IgD-negative memory B cell (primary cell): ENCODE results near the gene CDHR2. TPM values are rescaled to one million over a fixed set of nuclear protein-coding genes. Genes with fewer than 3 reads are reported as not detected.
A peak's percentile ranks its signal among the peaks of the same experiment; 100 is the strongest.

Experiments
- H3K27ac Mint-ChIP-seq, 3 donors: one replicate each; pipeline ENCODE4 v1.8.0; 2020 to 2022; ENCODE audit warnings: mild to moderate bottlenecking in 3 of 3, mixed read lengths in 3 of 3, moderate library complexity in 1 of 3
- H3K27me3 Mint-ChIP-seq: one replicate; pipeline ENCODE4 v1.8.0; 2021; ENCODE audit warnings: mixed read lengths
- H3K36me3 Mint-ChIP-seq: one replicate; pipeline ENCODE4 v1.8.0; 2020; ENCODE audit warnings: mild to moderate bottlenecking, mixed read lengths
- H3K4me1 Mint-ChIP-seq, 3 donors: one replicate each; pipeline ENCODE4 v1.8.0; 2020 to 2022; ENCODE audit warnings: mixed read lengths in 3 of 3, mild to moderate bottlenecking in 1 of 3
- H3K4me3 Mint-ChIP-seq, 4 donors: one replicate each; pipeline ENCODE4 v1.8.0; 2020 to 2022; ENCODE audit warnings: mild to moderate bottlenecking in 4 of 4, mixed read lengths in 4 of 4, moderate library complexity in 3 of 4
- H3K9me3 Mint-ChIP-seq, 3 donors: one replicate each; pipeline ENCODE4 v1.8.0; 2020 to 2021; ENCODE audit warnings: mixed read lengths in 3 of 3, mild to moderate bottlenecking in 1 of 3
- polyA plus RNA-seq: library from polyadenylated mRNA; unstranded; fragments of 300-500 nt; fragmentation: Illumina TruSeq; gene quantifications from one replicate; pipeline ENCODE4 v1.2.3, GENCODE V29; 2021

Gene CDHR2
- polyA plus RNA-seq, 1 donor from 2014 or later, result not detected

- Mint-ChIP-seq H3K36me3 (peaks cover 2% of the 10 kb centered on the region), H3K27ac (peak overlapping the region in 1 of 3 donors; percentile 99), H3K27me3 (no peaks in the 10 kb centered on the region), H3K4me3 (peak overlapping the region in 3 of 4 donors; percentile 98 to 99 (median 99)), H3K4me1 (peaks cover 25 to 38% (median 34%) of the 10 kb centered on the region in 3 donors), H3K9me3 (no peaks in the 10 kb centered on the region)
Measured at GRCh38 chr5:176532795-176533194, 16.3 kb upstream of the CDHR2 start.

DNA sequence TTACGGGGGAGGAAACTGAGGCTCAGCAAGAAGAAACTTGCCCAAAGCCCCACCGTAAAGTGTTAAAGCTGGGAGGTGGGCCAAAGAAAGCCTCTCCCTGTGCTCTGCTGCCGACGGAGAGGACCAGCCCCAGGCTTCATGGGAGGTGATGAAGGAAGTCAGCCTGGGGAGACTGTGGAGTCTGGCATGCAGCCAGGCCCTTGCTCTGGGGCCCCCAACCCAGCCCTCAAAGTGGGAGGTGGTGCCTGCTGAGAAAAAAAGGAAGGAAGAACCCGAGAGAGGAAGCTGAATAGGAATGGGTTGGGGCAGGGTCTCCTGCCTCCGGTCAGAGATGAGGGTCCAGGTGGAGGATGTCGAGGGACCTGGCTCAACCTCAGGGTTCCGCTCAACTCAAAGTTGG is 15.8 kb upstream of the CDHR2 start:
- Mint-ChIP-seq H3K27ac (peak overlapping the region; percentile 97 to 99 (median 99)), H3K4me3 (peak overlapping the region; percentile 98 to 99 (median 99)), H3K27me3 (no peaks in the 10 kb centered on the region), H3K9me3 (no peaks in the 10 kb centered on the region), H3K36me3 (peaks cover 2% of the 10 kb centered on the region), H3K4me1 (peaks cover 30 to 40% (median 40%) of the 10 kb centered on the region in 3 donors)

- Mint-ChIP-seq H3K27ac (peak overlapping the region; percentile 97 to 99 (median 99)), H3K36me3 (peaks cover 2% of the 10 kb centered on the region), H3K4me1 (peaks cover 30 to 40% (median 39%) of the 10 kb centered on the region in 3 donors), H3K27me3 (no peaks in the 10 kb centered on the region), H3K9me3 (no peaks in the 10 kb centered on the region), H3K4me3 (peak overlapping the region; percentile 98 to 99 (median 99))
Measured at GRCh38 chr5:176533894-176534611, 15.1 kb upstream of the CDHR2 start.

DNA sequence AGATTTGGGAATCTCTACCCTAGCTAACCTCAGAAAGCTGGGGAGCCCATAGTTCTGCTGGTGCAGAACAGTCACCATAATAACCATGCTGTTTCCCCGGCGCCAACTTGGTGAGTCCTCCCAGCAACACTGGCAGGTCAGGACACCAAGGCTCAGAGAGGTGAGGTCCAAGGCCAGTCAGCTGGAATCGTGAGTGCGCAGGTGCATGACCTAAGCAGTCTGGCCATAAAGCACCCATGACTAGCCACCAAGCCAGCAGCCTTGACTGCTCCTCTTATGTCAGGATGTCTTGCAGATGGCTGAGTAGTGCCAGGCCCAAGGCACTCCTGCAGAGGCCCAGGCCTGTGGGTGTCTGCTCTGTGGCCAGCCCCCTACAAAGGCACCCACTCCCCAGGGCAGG is 14.5 kb upstream of the CDHR2 start:
- peak overlapping the region; percentile 98 to 99 (median 99) for H3K4me3 Mint-ChIP-seq
- peak overlapping the region; percentile 97 to 99 (median 99) for H3K27ac Mint-ChIP-seq
- H3K9me3 Mint-ChIP-seq, result no peaks in the 10 kb centered on the region
- peaks cover 29 to 35% (median 33%) of the 10 kb centered on the region in 3 donors for H3K4me1 Mint-ChIP-seq
- H3K36me3 Mint-ChIP-seq, result peaks cover 2% of the 10 kb centered on the region
- no peaks in the 10 kb centered on the region for H3K27me3 Mint-ChIP-seq

DNA sequence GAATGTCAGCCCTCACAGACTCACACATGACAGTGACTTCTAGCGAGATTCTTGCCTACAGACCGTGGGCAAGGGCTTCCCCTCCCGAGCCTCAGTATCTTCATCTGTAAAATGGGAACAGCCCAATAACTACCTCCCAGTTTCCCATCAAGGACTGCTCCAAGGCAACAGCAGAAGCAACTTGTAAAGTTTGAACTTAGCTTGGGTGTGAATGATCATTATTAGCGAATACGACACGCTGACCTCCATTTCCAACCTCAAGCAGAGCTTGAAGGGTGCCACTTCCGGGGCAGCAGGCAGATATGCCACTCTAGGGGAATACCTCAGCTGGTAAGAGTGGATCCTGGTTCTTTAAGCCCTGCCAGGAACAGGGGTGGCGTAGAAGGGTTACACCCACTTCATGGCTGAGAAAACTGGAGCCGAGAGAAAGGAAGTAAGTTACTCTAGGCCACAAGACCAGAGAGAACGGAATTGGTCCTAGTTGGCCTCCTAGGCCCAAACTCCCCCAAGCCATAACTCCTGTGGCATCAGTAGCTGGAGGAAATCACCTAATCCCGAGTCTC is 14.0 kb upstream of the CDHR2 start:
- Mint-ChIP-seq H3K27me3 (no peaks in the 10 kb centered on the region), H3K27ac (peak overlapping the region; percentile 97 to 99 (median 99)), H3K4me1 (peaks cover 27 to 37% (median 32%) of the 10 kb centered on the region in 3 donors), H3K9me3 (no peaks in the 10 kb centered on the region), H3K4me3 (peak overlapping the region; percentile 98 to 99 (median 99)), H3K36me3 (peaks cover 2% of the 10 kb centered on the region)

DNA sequence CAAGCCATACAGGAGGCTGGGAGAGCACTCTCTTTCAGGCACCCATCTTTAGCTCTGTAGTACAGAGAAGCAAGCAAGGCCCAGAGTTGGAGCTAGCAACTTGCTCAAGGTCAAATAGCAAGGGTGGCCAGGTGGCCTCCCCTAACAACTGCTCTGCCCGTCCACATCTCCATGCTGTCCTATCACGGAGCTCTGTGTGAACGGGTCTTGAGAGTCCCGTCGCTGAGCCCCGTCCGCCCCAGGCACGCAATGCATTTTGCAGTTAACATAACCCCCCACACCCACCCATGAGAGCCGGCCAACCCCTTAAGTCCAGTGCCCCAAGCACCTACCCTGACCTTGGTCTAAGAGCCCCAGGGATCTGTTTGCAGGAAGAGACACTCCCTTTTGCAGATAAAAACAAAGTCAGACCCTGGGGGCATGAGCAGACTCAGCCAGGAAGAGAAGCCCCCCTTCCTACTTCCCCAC is 13.4 kb upstream of the CDHR2 start:
- Mint-ChIP-seq H3K4me1 (peaks cover 29 to 42% (median 35%) of the 10 kb centered on the region in 3 donors), H3K36me3 (peaks cover 2% of the 10 kb centered on the region), H3K27ac (peak overlapping the region; percentile 97 to 99 (median 99)), H3K4me3 (peak overlapping the region; percentile 98 to 99 (median 99)), H3K9me3 (no peaks in the 10 kb centered on the region), H3K27me3 (no peaks in the 10 kb centered on the region)

DNA sequence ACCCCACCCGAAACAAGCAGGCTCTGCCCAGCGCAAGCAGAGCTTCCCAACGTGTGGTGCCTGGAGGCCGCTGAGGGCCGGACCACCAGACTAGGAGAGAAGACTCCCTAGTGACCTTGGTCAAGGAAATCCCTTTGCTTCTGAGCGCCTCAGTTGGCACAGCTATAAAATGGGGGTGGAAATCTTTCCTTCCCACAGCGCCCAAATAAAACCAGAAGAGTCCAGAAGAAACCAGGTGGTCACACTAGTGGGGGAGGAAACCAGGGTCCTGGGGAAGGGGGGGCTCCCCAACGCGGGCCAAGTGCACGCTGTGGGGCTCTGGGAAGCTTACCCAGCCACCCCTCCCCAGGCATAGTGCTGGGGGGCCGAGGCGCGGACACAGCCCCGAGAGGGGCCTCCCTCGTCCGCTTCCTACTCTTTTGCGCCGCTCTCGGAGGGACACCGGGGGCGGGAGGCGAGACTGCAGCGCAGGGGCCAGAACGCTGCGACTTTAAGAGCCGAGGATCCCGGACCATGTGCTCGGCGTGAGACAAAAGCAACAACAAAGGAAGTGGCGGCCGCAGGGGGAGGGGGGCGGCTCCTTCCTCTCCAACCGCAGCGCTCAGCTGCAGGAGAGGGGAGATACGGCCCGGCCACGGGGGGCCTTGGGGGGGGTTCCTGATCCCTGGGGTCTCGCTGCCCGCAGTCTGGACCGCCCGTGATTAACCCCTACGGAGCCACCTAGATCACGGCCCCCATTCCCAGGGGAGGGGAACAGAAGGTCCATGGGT is 12.8 kb upstream of the CDHR2 start:
- H3K9me3 Mint-ChIP-seq, result no peaks in the 10 kb centered on the region
- peak overlapping the region; percentile 98 to 99 (median 99) for H3K4me3 Mint-ChIP-seq
- H3K36me3 Mint-ChIP-seq, result peaks cover 2% of the 10 kb centered on the region
- no peaks in the 10 kb centered on the region for H3K27me3 Mint-ChIP-seq
- H3K4me1 Mint-ChIP-seq, result peaks cover 34 to 46% (median 35%) of the 10 kb centered on the region in 3 donors
- H3K27ac Mint-ChIP-seq, result peak overlapping the region; percentile 97 to 99 (median 99)

GRCh38 chr5:176536902-176537553 is 12.1 kb upstream of the CDHR2 start, which contains the start of gene RNF44:
Gene RNF44 (minus strand): TSS chr5:176537402. CDS start chr5:176532472, 4,930 bp downstream.
- Mint-ChIP-seq H3K36me3 (peaks cover 2% of the 10 kb centered on the region), H3K27me3 (no peaks in the 10 kb centered on the region), H3K9me3 (no peaks in the 10 kb centered on the region), H3K4me1 (peaks cover 39 to 52% (median 41%) of the 10 kb centered on the region in 3 donors), H3K4me3 (peak within 1 kb of the TSS; percentile 98 to 99 (median 99)), H3K27ac (peak within 1 kb of the TSS; percentile 99 to 100 (median 99))

GRCh38 chr5:176537554-176538229 is 11.4 kb upstream of the CDHR2 start:
- Mint-ChIP-seq H3K4me1 (peaks cover 43 to 56% (median 48%) of the 10 kb centered on the region in 3 donors), H3K27ac (peak overlapping the region; percentile 99 to 100 (median 99)), H3K36me3 (peaks cover 2% of the 10 kb centered on the region), H3K4me3 (peak overlapping the region; percentile 98 to 99 (median 99)), H3K27me3 (no peaks in the 10 kb centered on the region), H3K9me3 (no peaks in the 10 kb centered on the region)

DNA sequence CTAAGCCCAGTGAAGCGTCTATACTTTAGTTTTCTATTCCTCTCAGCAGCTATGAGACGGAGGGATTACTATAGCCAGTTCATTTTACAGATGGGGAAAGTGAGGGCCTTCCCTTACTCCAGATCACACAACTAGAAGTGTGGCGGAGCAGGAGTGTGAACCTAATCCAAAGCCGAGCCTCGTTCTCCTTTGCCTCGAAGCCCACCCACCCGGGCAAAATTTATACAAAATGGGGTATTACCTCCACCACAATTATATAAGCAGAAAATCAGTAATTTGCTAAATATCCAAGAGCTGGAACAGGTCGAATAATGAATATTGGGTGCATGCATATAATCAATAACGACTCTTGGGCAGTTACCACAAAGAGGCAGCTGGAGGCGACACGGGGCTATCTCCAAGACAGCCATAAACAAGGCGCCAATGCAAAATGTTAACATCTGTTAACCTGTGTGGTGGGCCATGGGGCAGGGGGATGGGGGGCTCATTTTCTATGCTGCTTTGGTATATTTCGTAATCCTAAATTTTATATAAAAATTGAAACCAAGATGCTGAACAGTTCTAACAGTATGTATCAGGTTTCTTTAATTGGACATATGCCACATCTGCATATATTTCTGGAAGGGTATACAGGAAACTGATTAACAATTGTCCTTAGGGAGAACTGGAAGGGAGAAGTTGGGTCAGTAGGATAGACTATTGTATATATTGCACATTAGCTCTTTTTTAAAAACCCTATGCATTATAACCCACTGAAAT is 10.7 kb upstream of the CDHR2 start:
- Mint-ChIP-seq H3K27ac (peak overlapping the region; percentile 99 to 100 (median 99)), H3K9me3 (no peaks in the 10 kb centered on the region), H3K4me1 (peaks cover 40 to 52% (median 46%) of the 10 kb centered on the region in 3 donors), H3K27me3 (no peaks in the 10 kb centered on the region), H3K36me3 (peaks cover 2% of the 10 kb centered on the region), H3K4me3 (peak overlapping the region; percentile 98 to 99 (median 99))

- Mint-ChIP-seq H3K4me1 (peaks cover 37 to 48% (median 44%) of the 10 kb centered on the region in 3 donors), H3K27ac (peak overlapping the region in 2 of 3 donors; percentile 43 to 99), H3K9me3 (no peaks in the 10 kb centered on the region), H3K4me3 (peak overlapping the region in 1 of 4 donors; percentile 99), H3K36me3 (no peaks in the 10 kb centered on the region), H3K27me3 (no peaks in the 10 kb centered on the region)
Measured at GRCh38 chr5:176538989-176539384, 10.2 kb upstream of the CDHR2 start.

DNA sequence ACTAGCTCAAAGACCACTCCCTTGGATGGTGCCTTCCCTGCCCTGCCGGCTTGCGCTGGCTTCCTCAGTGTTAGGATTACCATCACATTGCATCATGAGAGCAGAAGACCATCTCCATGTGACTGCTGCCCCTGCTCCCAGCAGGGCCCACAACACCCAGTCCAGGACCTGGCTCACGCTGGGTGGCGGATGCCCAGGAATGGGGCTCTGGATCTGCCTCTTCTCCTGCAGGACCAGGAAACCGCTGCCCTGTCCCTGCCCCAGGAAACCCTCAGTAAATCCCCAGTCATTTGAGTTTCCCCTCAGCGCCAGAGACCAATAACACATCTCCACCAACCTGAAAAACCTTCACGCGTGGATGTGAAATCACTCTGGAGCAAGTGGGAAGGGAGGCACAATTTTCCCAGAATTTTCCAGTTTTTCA is 8.7 kb upstream of the CDHR2 start:
- Mint-ChIP-seq H3K36me3 (no peaks in the 10 kb centered on the region), H3K9me3 (no peaks in the 10 kb centered on the region), H3K27ac (peak overlapping the region; percentile 67 to 96 (median 94)), H3K4me1 (peaks cover 30 to 40% (median 30%) of the 10 kb centered on the region in 3 donors), H3K27me3 (no peaks in the 10 kb centered on the region), H3K4me3 (peak overlapping the region; percentile 52 to 99 (median 73))

- no peaks in the 10 kb centered on the region for H3K9me3 Mint-ChIP-seq
- peaks cover 30 to 40% (median 30%) of the 10 kb centered on the region in 3 donors for H3K4me1 Mint-ChIP-seq
- H3K27me3 Mint-ChIP-seq, result no peaks in the 10 kb centered on the region
- no peaks in the 10 kb centered on the region for H3K36me3 Mint-ChIP-seq
- H3K27ac Mint-ChIP-seq, result peak overlapping the region; percentile 67 to 96 (median 94)
- H3K4me3 Mint-ChIP-seq, result peak overlapping the region; percentile 90 to 99 (median 94)
Measured at GRCh38 chr5:176540956-176541337, 8.2 kb upstream of the CDHR2 start.
